HepG2 (cell line): ENCODE measurements around the gene TP63. TPM values are rescaled to one million over a fixed set of nuclear protein-coding genes. Genes with fewer than 3 reads are reported as not detected.

Experiments
- BRCA1 ChIP-seq: sonication (generic); formaldehyde crosslinking; IDR thresholded peaks from 2 replicates; pipeline ENCODE4 v1.4.0; 2020; ENCODE audit warnings: missing genetic modification reagents
- DBP ChIP-seq: sonication (generic); formaldehyde crosslinking; IDR thresholded peaks from 2 replicates; pipeline ENCODE4 v1.4.0; 2020; ENCODE audit warnings: missing genetic modification reagents; ENCODE audit errors: not compliant biosample characterization
- GATAD2A ChIP-seq: IDR thresholded peaks from 2 replicates; pipeline ENCODE4 v1.6.1; 2016
- HMGXB3 ChIP-seq: sonication (generic); formaldehyde crosslinking; IDR thresholded peaks from 2 replicates; pipeline ENCODE4 v1.4.0; 2020; ENCODE audit warnings: missing genetic modification reagents, borderline replicate concordance
- PREB ChIP-seq: sonication (generic); formaldehyde crosslinking; IDR thresholded peaks from 2 replicates; pipeline ENCODE4 v1.4.0; 2020; ENCODE audit warnings: missing genetic modification reagents
- TP53 ChIP-seq: sonication (generic); formaldehyde crosslinking; conservative IDR thresholded peaks from 2 replicates; pipeline ENCODE4 v1.4.0; 2020; ENCODE audit warnings: missing genetic modification reagents
- ZBTB49 ChIP-seq: sonication (generic); formaldehyde crosslinking; IDR thresholded peaks from 2 replicates; pipeline ENCODE4 v1.4.0; 2020; ENCODE audit warnings: missing genetic modification reagents, borderline replicate concordance
- ZNF33A ChIP-seq: sonication (generic); formaldehyde crosslinking; IDR thresholded peaks from 2 replicates; pipeline ENCODE4 v1.5.1; 2020; ENCODE audit warnings: missing genetic modification reagents, mild to moderate bottlenecking, moderate library complexity, borderline replicate concordance
- ZNF382 ChIP-seq: sonication (generic); formaldehyde crosslinking; IDR thresholded peaks from 2 replicates; pipeline ENCODE4 v1.5.0; 2020; ENCODE audit warnings: missing genetic modification reagents, mild to moderate bottlenecking, borderline replicate concordance
- ZNF407 ChIP-seq: sonication (generic); formaldehyde crosslinking; IDR thresholded peaks from one replicate; pipeline ENCODE4 v1.5.1; 2020; ENCODE audit warnings: mild to moderate bottlenecking, missing genetic modification reagents; ENCODE audit errors: not compliant biosample characterization
- ZNF619 ChIP-seq: sonication (generic); formaldehyde crosslinking; IDR thresholded peaks from 2 replicates; pipeline ENCODE4 v1.4.0; 2020; ENCODE audit warnings: mild to moderate bottlenecking, missing genetic modification reagents
- polyA plus RNA-seq, 8 experiments: library from polyadenylated mRNA; depleted of rRNA in 3 of 8; stranded (reverse) in 7 of 8; unstranded in 1 of 8; fragments of >200 nt; fragmentation: Illumina TruSeq in 4 of 8; extraction: Trizol in 4 of 8; gene quantifications; 2 replicates each; pipeline versions ENCODE4 v1.2.1 to v1.2.3, GENCODE V29; 2011 to 2016; ENCODE audit warnings: low read depth in 4 of 8, missing spikeins in 1 of 8, mixed read lengths in 1 of 8; ENCODE audit not compliant: insufficient read depth in 1 of 8
- total RNA-seq, 5 experiments: library from RNA; depleted of rRNA; stranded (reverse); fragments of >200 nt; fragmentation: Illumina TruSeq; extraction: Trizol; gene quantifications; 2 replicates each; pipeline ENCODE4 v1.2.3, GENCODE V29; 2016; ENCODE audit warnings: low read depth in 1 of 5

TP63 gene
- total and polyA plus RNA-seq, 2 of the 13 experiments (the other 11 are each of a cell fraction or from before 2014, with no cell fraction given) = not detected

- TF ChIP-seq ZNF407 (no peak), TP53 (CRISPR knock-in tag) (no peak), ZNF619 (CRISPR knock-in tag) (no peak), PREB (CRISPR knock-in tag) (no peak), ZBTB49 (CRISPR knock-in tag) (no peak), DBP (no peak), ZNF33A (CRISPR knock-in tag) (no peak), ZNF382 (CRISPR knock-in tag) (no peak), GATAD2A (CRISPR knock-in tag) (no peak), HMGXB3 (CRISPR knock-in tag) (no peak), BRCA1 (CRISPR knock-in tag) (no peak)
Measured at GRCh38 chr3:189776149-189776824, 145.1 kb downstream of the TP63 start (continued).
